IPS-18a (cell line): ENCODE measurements around the gene TRPT1.

Source experiments
- H3K27ac ChIP-seq: one replicate; pipeline ENCODE4 v1.5.1; 2013; ENCODE audit warnings: low read length
- H3K27me3 ChIP-seq: one replicate; pipeline ENCODE4 v1.6.1; 2013; ENCODE audit warnings: mild to moderate bottlenecking, low read length; ENCODE audit not compliant: control insufficient read depth, insufficient read depth
- H3K36me3 ChIP-seq: one replicate; pipeline ENCODE4 v1.6.1; 2013; ENCODE audit warnings: low read depth, low read length; ENCODE audit not compliant: control insufficient read depth
- H3K4me1 ChIP-seq: one replicate; pipeline ENCODE4 v1.6.1; 2013; ENCODE audit warnings: low read depth, low read length; ENCODE audit not compliant: control insufficient read depth
- H3K4me3 ChIP-seq: one replicate; pipeline ENCODE4 v1.5.1; 2013; ENCODE audit warnings: low read length
- H3K9ac ChIP-seq: one replicate; pipeline ENCODE4 v1.6.1; 2013; ENCODE audit warnings: mild to moderate bottlenecking, low read length, moderate library complexity
- H3K9me3 ChIP-seq: one replicate; pipeline ENCODE4 v1.6.1; 2013; ENCODE audit warnings: low read depth, low read length; ENCODE audit not compliant: control insufficient read depth

The TRPT1 gene

GRCh38 chr11:64254326-64254725, 28.3 kb upstream of the TRPT1 start:
- peaks cover 32% of the 10 kb centered on the region for H3K36me3 ChIP-seq
- H3K4me3 ChIP-seq, result no peak overlapping the region
- no peak overlapping the region for H3K27ac ChIP-seq
- no peaks in the 10 kb centered on the region for H3K27me3 ChIP-seq
- peaks cover 17% of the 10 kb centered on the region for H3K4me1 ChIP-seq
- no peaks in the 10 kb centered on the region for H3K9me3 ChIP-seq
- no peak overlapping the region for H3K9ac ChIP-seq

- peaks cover 28% of the 10 kb centered on the region for H3K36me3 ChIP-seq
- H3K9ac ChIP-seq, result no peak overlapping the region
- peaks cover 26% of the 10 kb centered on the region for H3K4me1 ChIP-seq
- H3K9me3 ChIP-seq, result no peaks in the 10 kb centered on the region
- no peak overlapping the region for H3K27ac ChIP-seq
- H3K4me3 ChIP-seq, result no peak overlapping the region
- H3K27me3 ChIP-seq, result no peaks in the 10 kb centered on the region
Measured at GRCh38 chr11:64253481-64253880, 27.5 kb upstream of the TRPT1 start.

GRCh38 chr11:64253043-64253442, 27.1 kb upstream of the TRPT1 start:
- H3K36me3 ChIP-seq, result peaks cover 25% of the 10 kb centered on the region

GRCh38 chr11:64252003-64252872, 26.3 kb upstream of the TRPT1 start:
- peaks cover 36% of the 10 kb centered on the region for H3K4me1 ChIP-seq
- peak overlapping the region; percentile 68 for H3K9ac ChIP-seq
- H3K27ac ChIP-seq, result no peak overlapping the region
- no peaks in the 10 kb centered on the region for H3K27me3 ChIP-seq
- H3K36me3 ChIP-seq, result peaks cover 22% of the 10 kb centered on the region
- H3K4me3 ChIP-seq, result peak overlapping the region; percentile 82
- H3K9me3 ChIP-seq, result no peaks in the 10 kb centered on the region

More at GRCh38 chr11:64253043-64253442, 27.1 kb upstream of the TRPT1 start:
- Histone ChIP-seq H3K4me3 (peak overlapping the region; percentile 82), H3K4me1 (peaks cover 30% of the 10 kb centered on the region), H3K9me3 (no peaks in the 10 kb centered on the region), H3K27ac (no peak overlapping the region), H3K9ac (peak overlapping the region; percentile 68), H3K27me3 (no peaks in the 10 kb centered on the region)

- Histone ChIP-seq H3K9ac (peak overlapping the region; percentile 68), H3K4me3 (peak overlapping the region; percentile 82), H3K9me3 (no peaks in the 10 kb centered on the region), H3K4me1 (peaks cover 36% of the 10 kb centered on the region), H3K36me3 (peaks cover 22% of the 10 kb centered on the region), H3K27me3 (no peaks in the 10 kb centered on the region), H3K27ac (no peak overlapping the region)
Measured at GRCh38 chr11:64251753-64252002, 25.7 kb upstream of the TRPT1 start.

GRCh38 chr11:64251016-64251752, 25.2 kb upstream of the TRPT1 start, which contains the start of gene PLCB3:
PLCB3 (plus strand) TSS chr11:64251530; CDS start chr11:64251650, 120 bp downstream.
- Histone ChIP-seq H3K4me1 (peaks cover 36% of the 10 kb centered on the region), H3K4me3 (peak within 1 kb of the TSS; percentile 94), H3K27ac (peak within 1 kb of the TSS; percentile 16), H3K9ac (peak within 1 kb of the TSS; percentile 68), H3K27me3 (no peaks in the 10 kb centered on the region), H3K36me3 (peaks cover 17% of the 10 kb centered on the region), H3K9me3 (no peaks in the 10 kb centered on the region)

- Histone ChIP-seq H3K4me1 (peaks cover 36% of the 10 kb centered on the region), H3K9me3 (no peaks in the 10 kb centered on the region), H3K4me3 (peak overlapping the region; percentile 94), H3K27me3 (no peaks in the 10 kb centered on the region), H3K9ac (peak overlapping the region; percentile 50), H3K36me3 (peaks cover 10% of the 10 kb centered on the region), H3K27ac (peak overlapping the region; percentile 16)
Measured at GRCh38 chr11:64250415-64251015, 24.5 kb upstream of the TRPT1 start.

- Histone ChIP-seq H3K4me1 (peaks cover 36% of the 10 kb centered on the region), H3K27me3 (no peaks in the 10 kb centered on the region), H3K9ac (peak overlapping the region; percentile 50), H3K36me3 (peaks cover 3% of the 10 kb centered on the region), H3K4me3 (peak overlapping the region; percentile 94), H3K27ac (peak overlapping the region; percentile 82), H3K9me3 (no peaks in the 10 kb centered on the region)
Measured at GRCh38 chr11:64249563-64250414, 23.8 kb upstream of the TRPT1 start.

GRCh38 chr11:64249038-64249437, 23.1 kb upstream of the TRPT1 start:
- Histone ChIP-seq H3K27ac (peak overlapping the region; percentile 82), H3K36me3 (peaks cover 4% of the 10 kb centered on the region), H3K4me1 (peaks cover 36% of the 10 kb centered on the region), H3K9ac (peak overlapping the region; percentile 25), H3K27me3 (no peaks in the 10 kb centered on the region), H3K4me3 (peak overlapping the region; percentile 94), H3K9me3 (no peaks in the 10 kb centered on the region)

- H3K9me3 ChIP-seq, result no peaks in the 10 kb centered on the region
- peaks cover 8% of the 10 kb centered on the region for H3K36me3 ChIP-seq
- H3K4me3 ChIP-seq, result peak overlapping the region; percentile 94
- H3K4me1 ChIP-seq, result peaks cover 36% of the 10 kb centered on the region
- H3K27me3 ChIP-seq, result no peaks in the 10 kb centered on the region
- no peak overlapping the region for H3K9ac ChIP-seq
- peak overlapping the region; percentile 82 for H3K27ac ChIP-seq
Measured at GRCh38 chr11:64248578-64248977, 22.6 kb upstream of the TRPT1 start.
